ENCODE data around the gene EHF.

The EHF gene

DNA sequence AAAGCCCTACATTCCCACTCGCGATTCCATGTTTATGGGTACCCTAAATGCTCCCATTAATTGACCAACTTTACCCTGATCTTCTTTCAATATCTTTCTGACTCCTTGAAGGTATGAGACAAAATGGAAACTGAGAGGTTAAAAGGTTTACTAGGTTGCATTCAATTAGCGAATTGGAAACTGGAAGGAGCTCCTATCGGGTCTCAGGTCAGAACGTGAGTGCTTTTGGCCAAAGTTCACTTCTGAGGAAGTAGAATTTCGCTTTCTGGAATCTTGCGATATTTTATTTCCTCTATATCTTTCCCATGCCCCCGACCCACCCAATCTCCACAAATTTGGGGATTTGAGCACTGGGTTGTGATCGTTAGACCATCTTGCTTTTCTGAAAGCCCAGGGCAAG is 2.6 kb downstream of the EHF start:
- no peak for DNase-seq (ENCODE audit: low read depth, low spot score)

DNA sequence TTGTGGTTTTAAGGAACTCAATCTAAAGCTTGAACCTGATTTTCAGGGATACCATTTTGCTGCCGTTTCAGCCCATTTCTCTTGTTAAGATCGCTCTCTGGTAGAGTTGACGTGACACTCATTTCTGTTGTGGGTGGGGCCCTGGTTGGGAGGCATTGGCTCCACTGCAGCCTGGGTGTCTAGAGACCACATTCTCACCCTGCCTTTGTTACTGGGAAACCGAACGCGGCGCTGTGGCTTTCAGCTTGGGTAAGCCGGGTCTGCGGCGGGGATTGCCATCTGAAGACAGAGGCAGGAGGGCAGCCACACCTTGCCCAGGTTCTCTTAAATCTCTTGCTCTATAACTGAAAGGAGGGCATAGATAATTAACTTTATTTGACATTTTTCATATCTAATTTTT is 3.2 kb downstream of the EHF start:
- DNase-seq (ENCODE audit: low read depth, low spot score) = no peak

DNA sequence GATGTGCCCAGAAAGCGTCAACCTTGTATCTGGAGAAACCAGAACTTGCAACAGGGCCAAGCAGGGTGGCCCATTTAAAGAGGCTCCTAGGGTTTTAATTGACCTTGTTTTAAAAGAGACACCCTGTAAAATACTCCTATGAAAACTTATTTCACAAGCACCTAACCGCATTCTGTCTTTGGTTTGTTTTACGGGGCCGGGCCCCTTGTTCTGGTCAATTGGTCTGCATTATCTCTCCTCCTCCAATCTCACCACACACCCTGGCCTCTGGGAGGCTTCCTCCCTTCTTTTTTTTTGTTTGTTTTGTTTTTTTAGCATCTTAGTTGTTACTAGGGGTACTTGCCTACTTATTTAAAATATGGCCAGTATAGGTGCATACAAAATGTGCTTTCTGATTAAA is 4.7 kb downstream of the EHF start:
- no peak for DNase-seq (ENCODE audit: low read depth, low spot score)

DNA sequence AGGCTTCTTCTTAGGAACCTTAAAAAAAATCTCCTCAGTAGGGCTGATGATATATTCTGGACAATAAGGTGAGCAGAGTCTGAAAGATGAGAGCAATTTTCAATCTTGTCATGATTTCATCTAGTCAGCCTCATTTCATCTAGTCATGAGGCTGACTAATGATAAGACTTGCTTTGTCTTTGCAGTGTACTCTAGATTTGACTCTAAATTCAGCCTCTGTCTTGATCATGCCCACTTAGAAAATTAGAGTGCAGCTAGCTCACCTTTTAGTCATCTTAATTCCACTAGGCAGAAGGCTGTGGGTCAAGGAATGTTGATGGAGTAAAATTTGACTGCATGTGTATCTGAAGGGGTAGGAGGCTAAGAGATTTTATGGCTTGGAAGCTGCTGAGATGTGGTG is 5.5 kb downstream of the EHF start:
- DNase-seq (ENCODE audit: low read depth, low spot score) = no peak

DNA sequence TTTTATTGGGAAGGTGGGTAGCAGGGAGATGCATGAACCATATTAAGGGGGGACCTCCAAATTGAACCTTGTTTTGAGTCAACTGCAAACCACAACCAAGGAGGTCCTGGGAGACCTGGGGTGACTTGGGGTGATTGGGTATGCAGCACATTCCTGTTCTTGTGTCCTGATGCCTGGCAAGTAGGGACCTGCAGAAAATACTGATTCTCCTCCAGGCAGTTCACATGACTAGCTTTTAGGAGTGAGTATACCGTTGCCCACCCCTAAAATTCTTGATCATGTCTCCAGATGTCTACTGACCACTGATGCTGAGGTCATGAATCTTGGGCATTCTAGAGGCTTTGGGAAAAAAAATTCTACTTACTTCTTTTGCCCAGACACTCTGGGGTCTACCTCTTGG is 6.3 kb downstream of the EHF start:
- DNase-seq (ENCODE audit: low read depth, low spot score) = no peak

DNA sequence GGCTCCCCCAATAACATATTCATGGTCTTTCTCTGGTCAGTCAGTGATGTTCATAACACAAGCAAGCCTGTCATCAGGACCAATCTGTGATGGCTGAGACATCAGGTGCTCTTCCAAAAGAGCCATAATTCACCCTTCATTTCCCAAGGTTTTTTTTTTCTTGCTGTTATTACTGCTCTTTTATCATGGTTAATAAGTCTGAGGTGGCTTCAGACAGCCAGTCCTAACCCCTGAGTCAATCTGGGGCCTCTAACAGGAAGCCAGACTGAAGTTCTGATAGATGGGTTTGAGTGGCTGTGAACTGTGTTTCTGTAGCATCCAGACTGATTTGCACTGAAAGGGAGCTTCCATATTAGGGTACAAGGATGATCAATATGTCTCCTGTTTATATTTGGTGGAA is 8.8 kb downstream of the EHF start:
- DNase-seq (ENCODE audit: low read depth, low spot score) = no peak

DNA sequence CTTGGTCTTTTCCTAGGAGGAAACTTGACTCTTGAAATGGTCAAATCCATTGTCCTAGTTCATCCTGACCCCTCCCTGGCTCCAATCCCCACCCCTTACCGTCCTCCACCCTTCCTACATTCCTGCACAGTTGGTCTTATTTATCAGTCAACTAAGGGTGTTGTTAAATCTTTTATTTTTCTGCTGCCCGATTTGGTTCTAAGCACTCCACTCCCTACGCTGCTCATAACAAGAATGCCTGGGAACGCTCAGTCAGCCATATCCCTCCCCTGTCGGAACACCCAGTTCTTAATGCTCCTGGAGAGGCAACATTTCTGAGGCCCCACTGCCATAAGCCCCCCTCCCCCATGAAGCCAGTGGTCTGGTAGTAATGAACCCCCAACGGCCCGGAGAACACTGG is 9.7 kb downstream of the EHF start:
- no peak for DNase-seq (ENCODE audit: low read depth, low spot score)

DNA sequence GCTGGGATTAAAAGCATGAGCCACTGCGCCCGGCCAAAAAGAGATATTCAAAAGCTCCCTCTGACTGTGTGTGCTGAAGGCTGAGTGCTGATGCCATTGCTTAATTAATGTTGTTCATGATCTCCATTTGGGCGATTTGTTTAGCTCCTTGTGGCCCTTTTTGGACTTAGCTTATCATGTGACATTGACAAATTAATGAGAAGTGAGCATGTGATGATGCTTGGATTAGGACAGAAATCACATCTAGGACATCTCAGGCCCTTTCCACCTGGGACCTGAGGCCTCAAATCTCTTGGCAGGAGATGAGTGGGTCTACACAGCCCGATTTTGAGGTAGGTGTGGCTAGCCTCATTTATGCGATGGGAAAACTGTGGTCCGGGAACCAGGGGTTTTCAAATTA is 10.4 kb downstream of the EHF start:
- DNase-seq (ENCODE audit: low read depth, low spot score) = no peak

DNA sequence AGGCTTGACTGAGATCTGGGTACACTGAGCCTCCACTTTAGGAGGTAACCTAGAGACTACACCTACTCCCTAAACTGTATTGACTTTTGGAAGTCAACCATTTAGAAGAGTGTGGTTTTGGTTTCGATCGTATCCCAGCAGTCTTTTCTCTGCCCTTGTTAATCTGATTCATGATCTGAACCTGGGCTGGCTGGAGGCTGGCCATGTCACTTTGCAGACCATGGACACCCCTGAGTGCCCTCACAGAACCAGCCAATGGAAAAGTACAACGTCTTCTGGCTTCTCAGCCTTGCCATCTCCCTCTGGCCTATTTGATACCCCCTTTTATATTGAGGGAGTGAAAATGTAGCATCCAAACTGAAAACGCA is 10.8 kb downstream of the EHF start:
- DNase-seq (ENCODE audit: low read depth, low spot score) = no peak

DNA sequence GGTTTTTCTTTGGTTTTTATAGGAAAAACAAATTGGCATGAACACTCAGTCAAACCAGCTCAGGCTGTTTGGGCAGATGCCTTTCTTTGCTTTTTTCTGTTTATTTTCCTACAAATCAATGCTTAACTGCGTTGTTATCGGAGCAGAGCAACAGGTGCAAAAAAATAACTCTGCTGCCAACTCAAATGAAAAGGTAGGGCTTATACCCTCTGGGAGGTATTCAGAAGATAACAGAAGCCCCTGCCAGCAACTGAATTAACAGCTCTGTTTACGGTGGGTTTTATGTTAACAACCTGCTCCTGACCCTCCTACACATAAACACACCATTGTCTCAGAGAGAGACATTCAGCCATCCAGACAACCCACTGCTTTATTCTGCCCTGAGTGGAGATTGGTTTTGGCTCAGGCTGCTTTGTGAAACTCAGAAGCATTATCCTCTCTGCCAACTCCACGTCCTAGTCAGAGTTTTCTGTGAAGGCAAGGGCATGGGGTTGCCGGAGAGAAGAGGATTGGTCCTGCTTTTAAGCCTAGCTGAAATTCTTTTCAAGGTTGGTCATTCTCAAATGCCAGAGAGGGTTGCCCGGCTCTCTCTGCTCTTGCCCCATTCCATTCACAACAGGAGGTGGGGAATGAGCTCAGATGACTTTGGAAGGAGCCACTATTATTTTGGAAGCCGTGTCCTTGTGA is 11.4 kb downstream of the EHF start:
- DNase-seq (ENCODE audit: low read depth, low spot score) = peak; percentile 72

DNA sequence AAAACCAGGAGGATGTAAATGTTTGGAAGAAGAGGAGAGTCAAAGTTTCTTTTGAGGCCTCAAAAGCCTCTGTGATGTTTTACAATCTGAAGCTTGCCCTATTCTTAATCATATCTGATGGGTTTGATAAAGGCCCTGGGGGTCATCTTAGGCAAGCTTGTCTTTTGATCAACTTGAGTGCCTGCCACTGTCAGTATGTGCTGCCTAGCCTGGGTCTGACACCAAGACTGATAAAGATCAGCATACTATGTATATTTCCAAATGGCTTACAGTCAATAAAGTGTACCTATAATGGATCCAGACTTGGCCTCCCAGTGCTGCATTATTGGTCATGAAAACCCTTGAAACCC is 12.7 kb downstream of the EHF start:
- DNase-seq (ENCODE audit: low read depth, low spot score) = no peak

DNA sequence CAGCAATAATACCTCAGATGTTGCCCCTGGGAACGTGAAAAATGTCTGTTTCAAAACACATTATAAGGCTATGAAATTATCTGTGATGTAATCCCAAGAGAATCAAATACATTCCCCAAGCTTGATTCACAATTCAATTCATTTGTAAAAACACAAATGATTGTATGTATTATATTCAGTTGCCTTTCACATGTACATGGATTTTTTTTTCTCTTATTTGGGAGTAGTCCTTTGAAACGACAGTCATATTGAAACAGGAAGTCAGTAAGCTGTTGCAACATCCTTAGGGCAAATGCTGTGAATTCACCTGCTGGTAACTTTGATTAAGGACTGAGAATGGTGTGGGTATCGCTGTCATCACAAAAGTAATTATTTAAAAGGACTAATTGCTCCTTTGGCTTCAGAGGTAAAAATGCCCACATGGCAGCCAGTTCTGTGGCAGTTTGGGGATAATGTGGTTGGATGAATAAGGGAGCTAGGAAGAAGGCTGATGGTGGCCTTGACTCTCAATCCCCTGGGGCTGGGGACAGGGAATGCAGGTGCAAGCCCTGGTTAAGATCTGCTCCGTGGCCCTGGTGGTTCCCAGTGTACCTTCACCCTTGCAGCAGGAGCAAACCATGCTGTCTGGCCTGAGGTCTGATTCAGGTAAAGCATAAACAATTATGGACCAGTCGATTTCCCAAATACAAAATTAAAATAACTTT is 13.2 kb downstream of the EHF start:
- DNase-seq (ENCODE audit: low read depth, low spot score) = no peak

DNA sequence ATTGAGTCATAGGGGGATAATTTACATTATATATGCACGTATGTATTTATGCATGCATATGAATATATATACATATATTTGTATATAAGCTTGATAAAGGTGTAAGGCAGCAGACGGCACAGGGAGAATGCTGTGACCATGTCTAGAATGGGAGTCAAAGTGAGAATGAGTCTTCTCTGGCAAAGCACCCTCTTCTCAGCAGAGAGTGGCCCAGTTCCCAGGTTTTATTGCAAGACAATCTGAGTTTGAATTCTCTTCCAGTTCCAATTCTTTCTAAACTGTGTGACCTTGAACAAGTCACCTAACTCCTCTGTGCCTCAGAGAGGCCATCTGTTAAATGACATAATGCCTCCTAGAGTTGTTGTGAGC is 13.8 kb downstream of the EHF start:
- no peak for DNase-seq (ENCODE audit: low read depth, low spot score)

DNA sequence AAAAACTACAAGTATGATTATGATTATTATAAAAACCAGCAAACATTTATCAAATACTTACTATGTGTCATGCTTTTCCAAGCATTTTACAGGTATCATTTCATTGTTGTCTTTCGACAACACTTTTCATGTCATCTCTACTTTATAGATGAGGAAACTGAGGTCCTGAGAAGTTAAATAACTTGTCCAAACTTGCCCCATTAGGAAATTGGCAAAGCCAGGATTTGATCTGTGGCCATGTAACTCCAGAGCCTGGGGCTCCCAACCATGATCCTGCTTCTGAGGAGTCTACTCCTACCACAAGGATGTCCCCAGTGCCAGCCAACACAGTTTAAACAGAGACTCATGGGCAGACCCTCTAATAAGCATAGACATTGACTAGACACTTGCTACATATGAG is 15.2 kb downstream of the EHF start:
- no peak for DNase-seq (ENCODE audit: low read depth, low spot score)

DNA sequence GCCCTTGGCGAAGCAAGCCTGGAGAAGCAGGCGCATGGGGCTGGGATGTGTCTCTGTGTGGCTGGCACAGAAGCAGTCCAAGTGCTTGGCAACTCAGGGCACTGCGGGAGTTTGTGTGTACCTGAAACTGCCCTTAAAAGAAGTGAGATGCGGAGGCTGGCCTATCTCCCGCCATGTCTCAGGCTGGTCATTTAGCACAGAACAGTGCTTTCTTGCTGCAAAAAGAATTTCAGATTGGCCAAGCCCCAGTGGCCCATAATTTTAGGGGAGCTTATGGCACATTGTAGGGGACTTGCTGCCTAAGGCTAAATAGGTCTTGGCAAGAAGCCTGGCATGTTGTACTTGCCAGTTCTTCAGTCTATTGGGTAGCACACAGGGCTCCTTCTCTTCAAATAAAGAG is 16.4 kb downstream of the EHF start:
- DNase-seq (ENCODE audit: low read depth, low spot score) = no peak

DNA sequence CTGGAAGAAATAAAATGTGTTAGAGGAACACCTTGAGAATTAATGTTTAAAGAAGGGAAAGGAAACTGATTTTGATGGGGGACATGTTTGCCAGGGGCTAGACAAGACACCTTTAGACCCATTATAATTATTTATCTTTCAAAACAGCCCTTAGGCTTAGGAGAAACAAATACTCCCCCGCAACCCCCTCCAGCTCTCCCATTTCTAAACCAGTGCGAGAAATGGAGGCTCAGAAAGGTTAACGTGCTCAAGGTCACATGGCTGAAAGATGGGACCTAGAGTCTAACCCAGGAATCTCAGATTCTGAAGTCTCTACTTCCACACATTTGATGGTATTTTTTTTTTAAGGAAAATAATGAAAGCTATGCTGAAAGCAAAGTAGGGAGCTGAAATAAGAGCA is 18.0 kb downstream of the EHF start:
- no peak for DNase-seq (ENCODE audit: low read depth, low spot score)

DNA sequence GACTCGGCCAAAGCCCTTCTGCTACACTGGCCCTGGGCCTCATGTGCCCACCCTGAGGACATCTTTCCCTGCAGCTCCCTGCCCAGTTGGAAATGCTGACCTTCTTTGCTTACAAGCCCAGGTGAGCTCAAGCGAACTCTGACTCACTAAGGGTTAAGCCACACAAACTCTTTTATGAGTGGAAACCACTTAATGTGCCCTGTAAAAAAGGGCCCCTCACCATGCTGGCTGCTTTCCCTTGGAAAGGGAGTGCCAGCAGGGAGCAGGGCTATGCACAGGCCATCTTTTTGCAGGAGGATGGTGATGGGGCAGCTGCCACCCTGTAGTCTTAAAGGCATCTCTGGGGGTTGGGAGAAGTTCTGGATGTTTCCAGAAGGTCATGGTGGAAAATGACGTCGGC is 18.7 kb downstream of the EHF start:
- no peak for DNase-seq (ENCODE audit: low read depth, low spot score)

DNA sequence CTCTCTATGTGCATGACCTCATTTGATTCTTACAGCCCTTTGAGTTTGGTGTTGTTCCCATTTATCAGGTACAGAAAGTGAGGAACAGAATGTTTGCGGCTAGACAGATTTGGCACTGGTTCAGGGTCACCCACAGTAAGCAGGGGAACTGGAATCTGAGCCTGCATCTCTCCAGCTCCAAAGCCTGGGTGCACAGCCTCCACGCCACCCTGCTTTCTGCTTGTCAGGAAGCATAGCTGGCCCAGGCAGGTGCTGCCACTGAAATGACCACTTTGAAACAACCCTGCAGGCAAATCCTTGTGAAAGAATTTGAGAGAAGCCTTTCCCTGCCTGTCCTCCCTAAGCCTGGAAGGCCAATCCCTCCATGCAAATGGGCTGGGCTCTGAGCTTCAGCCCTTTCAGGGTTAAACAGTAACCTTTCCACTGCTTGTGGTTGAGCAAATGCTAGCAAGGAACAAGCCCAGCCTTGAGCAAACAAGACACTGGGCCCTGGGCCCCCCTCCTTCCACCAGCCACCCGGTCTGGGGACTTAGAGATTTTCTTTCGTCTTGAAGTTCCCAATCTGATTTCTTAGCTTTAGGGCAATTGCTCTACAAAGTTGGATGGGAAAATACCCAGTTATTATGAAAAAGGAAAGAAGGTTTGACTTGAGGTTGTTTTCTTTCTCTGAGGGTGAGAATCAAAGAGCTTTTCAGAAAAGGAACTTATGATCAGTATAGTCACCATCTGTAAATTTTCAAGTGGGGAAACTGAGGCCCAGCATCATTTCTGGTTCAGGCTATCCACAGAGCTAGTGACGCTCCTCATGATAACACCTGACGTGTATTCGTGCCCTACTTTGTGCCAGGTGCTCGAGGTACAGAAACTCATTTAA is 19.4 kb downstream of the EHF start:
- DNase-seq (ENCODE audit: low read depth, low spot score) = no peak

DNA sequence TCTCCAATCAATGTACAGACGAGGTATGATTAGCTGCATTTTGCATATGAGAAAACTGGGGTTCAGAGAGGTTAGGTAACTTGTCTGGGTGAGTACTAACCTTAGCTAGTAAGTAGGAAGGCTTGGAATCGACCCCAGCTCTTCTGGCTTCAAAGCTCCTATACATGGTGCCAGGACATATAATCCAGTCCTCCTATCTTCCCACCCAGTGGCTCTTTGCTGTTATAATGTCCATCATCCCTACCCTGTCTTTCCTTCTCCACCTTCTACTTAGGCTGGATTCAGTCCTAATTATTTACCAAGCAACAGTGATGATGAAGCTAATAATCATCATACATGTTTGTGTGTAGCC is 20.0 kb downstream of the EHF start:
- no peak for DNase-seq (ENCODE audit: low read depth, low spot score)

DNA sequence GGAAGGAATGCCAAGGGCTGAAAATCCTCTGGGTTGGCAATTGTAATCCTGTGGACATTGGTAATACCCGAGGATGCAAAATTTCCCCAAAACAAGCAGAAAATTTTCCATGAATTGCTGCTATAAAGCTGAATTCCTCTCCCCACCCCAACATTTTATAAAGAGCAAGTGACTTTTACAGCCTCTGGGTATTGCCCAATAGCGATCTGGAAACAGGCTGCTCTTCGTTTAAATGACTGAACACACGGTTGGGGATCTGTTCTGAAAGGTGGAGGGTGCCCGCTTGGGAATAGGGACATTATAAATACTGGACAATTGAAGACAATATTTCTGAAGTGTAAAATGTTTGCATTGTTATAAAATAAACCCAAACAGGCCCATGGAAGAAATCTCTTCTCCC is 20.6 kb downstream of the EHF start:
- DNase-seq (ENCODE audit: low read depth, low spot score) = no peak

DNA sequence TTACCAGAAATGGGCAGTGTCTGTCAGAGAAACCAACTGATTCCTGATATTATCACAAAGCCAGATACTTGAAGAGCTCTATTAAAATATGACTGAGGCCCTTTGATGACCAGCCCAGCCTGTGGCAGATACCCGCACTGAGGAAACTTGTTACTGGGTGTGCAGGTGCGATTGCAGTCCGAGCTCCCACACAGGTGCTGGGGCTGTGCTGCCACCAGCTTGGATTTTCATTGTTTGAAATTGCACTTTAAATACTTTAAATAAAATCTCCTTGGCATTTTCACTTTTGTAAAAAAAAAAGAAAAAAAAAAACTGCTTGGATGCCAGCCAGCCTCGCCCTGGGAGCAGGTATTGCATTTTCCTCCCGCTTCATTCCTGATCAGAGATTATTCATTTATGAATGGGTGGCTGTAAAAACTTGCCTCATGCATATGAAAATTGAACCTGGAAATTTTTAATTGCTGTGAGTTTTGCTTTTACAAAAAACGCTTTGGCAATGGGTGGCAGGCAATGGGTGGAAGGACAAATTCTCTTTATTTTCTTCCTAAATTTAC is 21.2 kb downstream of the EHF start:
- no peak for DNase-seq (ENCODE audit: low read depth, low spot score)

DNA sequence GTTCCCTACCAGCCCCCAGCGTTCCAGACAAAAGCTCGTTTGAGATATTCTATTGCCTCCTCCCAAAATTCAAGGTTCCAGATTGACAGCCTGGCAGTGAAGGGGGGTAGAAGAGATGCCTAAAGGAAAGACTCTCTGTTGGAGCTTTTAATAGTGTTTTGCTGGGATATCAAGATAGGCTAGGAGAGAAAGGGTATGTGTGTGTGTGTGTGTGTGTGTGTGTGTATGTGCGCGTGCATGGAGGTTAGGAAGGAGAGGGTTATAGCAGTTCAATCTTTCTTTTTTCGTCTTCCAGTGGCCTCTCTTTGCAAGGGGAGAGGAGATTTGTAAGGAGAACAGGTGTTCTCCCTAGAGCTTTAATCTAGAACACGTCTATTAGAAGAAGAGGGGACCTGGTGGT is 22.0 kb downstream of the EHF start:
- DNase-seq (ENCODE audit: low read depth, low spot score) = no peak

DNA sequence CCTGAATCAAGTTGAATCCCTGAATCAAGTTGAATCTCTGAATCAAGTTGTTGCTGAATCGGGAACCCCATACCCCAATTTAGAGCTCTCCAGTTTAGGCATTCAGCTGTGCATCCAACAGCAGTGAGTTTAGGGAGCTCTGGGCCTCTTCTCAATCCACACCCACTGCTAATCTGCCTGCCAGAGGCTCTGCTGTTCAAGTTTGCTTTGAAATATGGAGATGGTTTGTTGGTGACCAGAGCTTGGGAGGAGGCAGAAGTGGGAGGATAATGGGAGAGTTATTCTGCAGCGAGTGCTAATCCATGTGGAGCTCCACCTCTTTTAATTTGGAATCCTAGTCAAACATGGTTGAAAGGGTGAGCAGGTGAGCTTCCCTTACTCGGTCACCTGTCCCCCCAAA is 22.4 kb downstream of the EHF start:
- no peak for DNase-seq (ENCODE audit: low read depth, low spot score)
